Activated CD8-positive, alpha-beta memory T cell treated with anti-CD3 and anti-CD28 coated beads, Interleukin-2, amount 50 U/mL, for 1 hour (primary cell): ENCODE data around the gene P4HTM.
A peak's percentile ranks its signal among the peaks of the same experiment; 100 is the strongest.

Source experiments
- DNase-seq: peaks from one replicate; pipeline ENCODE4 v3.0.0-alpha.2; 2020; ENCODE audit errors: extremely low read depth

P4HTM gene

DNA sequence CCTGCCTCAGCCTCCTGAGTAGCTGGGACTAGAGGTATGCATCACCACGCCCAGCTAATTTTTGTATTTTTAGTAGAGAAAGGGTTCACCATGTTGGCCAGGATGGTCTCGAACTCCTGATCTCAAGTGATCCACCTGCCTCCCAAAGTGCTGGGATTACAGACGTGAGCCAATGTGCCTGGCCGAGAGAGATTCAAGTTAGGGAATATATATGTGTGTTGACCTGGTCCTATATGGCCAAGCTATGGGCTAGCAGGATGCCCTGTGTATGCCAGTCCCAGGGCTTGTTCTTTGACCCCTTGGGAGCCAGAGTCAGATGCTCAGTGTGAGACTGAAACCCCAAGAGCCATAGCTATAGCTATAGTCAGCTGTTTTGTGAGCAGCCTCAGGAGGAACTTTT, 33.7 kb downstream of the P4HTM start:
- DNase-seq: no peak

DNA sequence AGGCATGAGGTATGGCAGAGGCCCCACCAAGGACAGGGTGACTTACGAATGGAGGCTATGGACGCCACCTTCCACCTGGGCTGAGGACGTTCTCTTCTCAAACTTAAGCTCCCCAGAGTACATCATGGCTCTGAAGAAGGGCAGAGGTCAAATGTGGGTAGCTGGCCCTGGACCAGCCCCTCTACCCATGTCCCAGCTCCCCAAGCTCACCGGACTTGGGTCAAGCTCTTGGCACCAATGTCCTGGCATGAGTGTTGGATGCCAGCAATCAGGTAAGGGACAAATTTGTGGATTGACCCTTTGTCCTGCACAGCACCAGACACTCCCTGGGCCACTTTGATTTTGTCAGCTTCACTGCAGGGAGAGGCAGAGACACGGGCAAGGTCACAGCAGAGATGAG, 34.4 kb downstream of the P4HTM start:
- DNase-seq: no peak

DNA sequence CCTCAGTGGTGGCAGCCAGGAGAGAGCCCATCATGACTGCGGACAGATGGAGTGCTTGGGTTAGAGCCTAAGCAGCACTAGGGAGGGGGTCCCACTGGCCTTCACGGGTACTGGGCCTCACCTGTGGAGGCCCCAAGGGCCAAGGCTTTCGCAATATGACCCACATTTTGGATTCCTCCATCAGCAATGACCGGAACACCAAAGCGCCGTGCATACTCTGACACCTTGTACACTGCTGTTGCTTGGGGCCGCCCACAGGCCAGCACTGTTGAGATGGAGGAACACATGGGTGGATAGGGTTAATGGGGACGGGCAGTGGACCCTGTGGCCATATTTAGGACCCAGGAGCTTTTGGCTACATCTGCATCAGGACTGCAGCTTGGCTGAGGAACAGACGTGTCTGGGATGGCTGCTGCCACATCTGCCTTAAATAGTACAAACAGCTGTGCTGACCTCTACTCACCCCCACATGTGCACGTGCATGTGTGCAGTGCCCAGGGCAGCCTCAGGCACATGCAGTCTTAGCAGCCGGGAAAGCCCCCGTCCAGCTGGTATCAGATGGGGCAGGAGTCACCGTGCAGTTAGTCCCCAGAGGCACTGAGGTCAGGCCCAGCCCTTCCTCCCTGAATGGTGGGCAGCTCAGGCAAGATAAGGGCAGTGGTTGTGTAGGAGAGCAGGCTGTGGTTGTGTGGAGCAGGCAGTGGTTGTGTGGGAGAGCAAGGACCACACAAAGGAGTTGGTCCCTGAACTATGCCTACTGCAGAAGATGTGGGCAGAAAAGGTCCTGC, 35.2 kb downstream of the P4HTM start:
- no peak for DNase-seq

DNA sequence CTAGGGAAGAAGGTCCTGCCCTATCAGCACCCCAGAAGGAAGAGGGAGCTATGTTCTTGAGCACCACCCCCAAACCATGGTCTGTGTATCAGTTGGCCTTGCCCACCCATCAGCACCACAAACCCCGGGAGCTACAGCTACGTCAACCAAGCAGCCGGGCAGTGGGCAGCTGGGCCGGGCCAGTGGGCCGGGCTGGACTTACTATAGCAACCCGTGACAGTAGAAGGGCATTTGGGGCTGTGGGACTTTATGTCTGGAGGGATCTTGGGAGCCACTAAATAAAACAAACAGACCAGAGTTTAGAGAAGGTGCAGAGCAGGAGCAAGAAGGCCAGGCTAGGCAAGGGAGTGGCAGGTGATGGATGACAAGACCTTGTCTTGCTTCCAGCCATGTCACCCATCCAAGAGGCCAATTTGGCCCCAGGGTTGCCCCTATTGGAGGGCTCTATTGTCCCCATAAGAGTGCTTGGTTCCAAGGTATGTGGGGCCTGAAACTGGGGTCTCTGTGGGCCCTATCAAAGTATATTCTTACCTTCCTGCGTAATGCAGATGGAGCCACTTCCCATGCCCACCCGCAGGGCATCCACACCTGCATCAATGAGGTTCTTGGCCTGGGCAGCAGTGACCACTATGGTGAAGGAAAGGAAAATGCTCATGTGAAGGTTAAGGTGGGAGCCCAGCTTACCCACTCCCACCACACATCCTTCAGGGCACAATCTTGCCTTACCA, 35.9 kb downstream of the P4HTM start:
- no peak for DNase-seq

DNA sequence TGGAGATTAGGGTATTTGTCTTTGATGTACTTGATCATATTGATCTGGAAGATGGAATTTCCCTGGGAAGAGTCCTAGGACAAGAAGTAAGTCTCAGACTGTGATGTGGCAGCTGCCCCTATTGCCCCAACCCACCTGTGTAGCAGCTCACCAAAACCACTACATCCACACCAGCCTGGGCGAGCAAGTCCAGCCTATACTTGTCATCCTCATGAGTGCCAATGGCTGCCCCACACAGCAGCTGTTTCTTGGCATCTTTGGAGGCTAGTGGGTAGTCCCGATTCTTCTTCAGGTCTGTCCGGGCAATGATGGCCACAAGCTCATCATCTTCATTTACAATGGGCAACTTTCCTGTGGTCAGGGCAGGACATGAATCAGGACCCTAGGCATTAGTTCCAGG, 36.5 kb downstream of the P4HTM start:
- DNase-seq: no peak

DNA sequence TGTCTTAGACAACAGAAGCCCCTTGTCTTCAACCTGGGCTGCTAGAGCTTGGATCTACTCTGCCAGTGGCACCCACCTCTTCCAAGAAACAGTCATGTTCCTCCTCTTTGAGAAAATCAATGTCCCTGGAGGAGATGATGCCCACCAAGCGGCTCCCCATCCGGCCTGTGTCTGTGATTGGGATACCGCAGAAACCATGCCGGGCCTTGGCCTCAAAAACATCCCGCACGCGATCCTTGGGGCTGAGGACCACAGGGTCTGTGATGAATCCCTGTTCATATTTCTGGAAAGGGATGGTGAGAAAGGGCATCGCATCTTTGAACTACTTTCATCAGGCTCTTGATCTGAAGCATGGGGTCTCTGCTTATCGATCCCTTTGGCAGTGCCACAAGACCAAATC, 37.6 kb downstream of the P4HTM start:
- DNase-seq: no peak

DNA sequence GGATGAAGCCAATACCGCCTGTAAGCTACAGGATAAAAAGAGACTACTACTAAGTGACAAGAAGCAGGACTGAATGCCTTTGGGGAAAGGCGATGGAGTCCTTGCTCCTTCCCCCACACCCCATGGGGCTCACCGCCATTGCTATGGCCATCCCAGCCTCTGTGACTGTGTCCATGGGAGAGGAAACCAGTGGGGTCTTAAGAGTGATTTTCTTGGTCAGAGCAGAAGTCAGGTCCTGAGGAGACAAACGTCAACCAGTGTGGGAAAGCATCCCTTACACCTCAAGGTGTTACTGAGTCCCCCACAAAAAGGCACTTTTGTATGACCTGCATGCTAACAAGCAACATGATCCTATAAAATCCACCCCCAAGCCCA, 38.2 kb downstream of the P4HTM start:
- DNase-seq: no peak

DNA sequence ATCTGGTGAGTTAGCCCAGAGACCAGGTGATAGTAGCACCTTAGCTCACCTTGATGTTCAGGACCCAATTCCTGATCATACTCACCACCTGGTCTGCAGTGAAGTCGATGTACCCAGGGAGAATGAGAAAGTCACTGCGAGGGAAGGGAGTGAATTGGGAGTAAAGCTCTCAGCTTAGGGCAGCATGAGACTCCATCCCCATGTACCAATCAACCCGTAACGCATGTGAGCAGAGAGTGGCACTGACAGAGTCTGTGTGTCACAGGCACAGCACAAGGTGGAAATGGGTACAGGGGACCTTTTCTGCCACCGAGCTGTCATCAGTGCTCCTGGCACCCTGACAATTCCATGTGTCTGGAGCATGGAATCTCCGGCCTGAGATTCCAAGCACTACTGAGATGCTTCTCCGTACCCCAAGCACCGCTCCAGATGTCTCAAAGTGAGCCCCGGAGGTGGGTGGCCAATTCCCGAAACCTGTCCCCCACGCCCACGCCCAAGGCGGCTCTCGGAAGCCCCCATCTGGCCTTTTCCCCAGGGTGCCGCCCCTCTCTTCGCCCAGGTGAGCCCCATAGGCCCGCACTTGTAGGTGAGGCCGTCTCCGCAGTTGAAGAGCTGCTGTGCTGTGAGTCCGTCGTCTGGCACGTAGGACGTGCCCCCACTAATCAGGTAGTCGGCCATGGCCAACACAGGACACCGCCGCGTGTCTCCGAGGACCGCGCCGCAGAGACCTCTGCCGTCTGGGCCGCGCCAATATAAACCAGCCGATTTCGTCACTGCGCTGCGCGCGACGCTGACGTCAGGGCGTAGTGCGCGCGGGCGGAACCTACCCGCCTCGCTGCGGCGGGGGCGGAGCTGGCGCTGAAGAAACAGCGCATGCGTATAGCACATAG, 38.9 kb downstream of the P4HTM start, which contains the start of gene IMPDH2:
IMPDH2 (minus strand) TSS at position 726 of the 890 bp plus-strand sequence; CDS start at position 678, 48 bp downstream.
- DNase-seq: peak; percentile 72

DNA sequence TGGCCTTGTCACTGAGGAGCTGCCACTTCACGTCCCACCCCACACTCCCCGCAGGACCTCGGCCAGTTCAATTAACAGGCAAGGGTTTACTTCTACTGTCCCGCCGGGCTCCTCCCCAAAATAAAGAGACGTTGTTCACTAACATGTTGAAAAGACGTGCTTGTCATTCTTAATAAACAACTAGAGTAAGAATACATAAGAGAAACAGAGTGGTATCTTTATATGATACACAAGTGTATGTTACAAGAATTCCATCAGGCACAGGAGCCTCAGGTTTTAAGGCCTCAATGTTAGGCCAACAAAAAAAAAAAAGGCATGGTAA, 39.5 kb downstream of the P4HTM start:
- DNase-seq: no peak

DNA sequence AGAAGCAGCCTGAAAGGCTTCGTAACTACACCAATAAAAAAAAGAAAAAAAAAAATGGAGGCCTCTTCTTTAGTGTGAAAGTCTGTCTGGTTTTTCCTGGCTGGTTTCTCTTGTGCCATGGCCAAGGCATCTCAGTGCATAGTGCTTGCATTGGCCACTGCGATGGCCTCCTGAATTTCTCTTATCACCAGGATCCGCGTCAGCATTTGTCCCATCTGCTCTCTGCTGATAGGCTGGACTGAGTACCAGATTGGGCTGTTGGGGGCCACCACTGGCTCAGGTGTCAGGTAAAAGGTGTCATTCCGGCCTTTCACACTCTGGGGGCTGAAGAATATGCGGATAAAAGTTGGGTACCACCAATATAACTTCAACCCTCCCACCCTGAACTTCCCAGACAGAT, 40.3 kb downstream of the P4HTM start:
- DNase-seq: no peak

DNA sequence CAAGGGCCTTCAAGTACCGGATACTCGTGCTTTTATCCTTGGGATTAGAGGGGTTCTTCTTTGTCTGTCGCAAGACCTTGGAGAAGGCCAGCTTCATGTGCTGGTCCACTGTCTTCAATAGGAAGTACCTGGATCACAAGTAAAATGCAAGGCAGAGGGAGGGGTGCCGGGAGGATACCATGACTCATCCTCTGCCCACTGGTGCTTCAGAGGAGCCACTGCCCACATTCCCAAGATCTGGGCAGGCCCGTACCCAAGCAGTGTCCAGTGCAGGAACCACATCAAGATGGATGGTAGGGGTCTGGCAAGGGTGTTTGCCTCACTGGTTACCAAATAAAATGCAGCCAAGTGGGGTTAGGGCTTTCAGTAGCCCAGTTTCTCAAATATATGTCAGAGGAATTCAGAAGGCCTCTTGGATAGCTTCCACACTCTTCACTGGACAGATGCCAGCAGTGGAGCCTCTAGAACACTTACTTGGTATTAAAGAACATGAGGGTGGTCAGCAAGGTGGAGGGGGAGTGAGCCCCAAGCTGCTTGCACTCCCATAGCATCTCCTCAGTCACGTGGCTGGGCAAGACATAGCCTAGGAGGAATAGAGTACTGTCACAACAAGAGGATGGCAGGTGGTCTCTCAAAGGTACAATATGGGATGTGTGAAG, 42.7 kb downstream of the P4HTM start:
- no peak for DNase-seq

DNA sequence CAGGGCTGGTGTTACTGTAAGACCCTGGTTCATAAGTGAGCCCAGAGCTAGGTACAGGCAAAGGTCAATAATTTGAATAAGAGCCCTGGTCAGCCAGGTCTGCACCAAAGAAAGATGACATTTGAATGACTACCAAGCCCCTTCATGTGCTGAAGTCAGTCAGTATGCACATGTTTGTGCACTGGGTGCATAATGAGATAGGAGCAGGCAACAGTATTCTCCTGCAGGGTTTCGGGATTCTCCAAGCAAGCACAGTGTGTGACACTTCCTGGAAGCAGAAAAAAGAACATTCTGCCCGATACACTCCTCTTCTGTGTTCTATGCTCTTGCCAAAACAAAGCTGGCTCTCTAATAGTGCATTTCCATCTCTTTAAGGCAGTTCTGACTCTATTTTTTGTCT, 44.6 kb downstream of the P4HTM start:
- no peak for DNase-seq

DNA sequence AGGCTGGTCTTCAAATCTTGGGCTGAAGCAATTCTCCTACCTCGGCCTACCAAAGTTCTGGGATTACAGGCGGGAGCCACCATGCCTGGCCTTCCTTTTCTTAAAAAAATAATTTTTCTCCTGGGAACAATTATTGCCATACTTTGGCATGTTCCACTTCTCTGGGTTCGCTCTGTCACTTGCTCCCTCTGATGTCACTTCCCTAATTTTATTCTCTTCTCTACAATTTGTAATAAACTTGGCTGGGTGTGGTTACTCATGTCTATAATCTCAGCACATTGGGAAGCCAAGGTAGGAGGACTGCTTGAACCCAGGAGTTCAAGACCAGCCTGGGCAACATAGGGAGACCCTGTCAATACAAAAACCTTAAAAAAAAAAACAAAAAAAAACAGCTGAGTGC, 45.2 kb downstream of the P4HTM start:
- no peak for DNase-seq

DNA sequence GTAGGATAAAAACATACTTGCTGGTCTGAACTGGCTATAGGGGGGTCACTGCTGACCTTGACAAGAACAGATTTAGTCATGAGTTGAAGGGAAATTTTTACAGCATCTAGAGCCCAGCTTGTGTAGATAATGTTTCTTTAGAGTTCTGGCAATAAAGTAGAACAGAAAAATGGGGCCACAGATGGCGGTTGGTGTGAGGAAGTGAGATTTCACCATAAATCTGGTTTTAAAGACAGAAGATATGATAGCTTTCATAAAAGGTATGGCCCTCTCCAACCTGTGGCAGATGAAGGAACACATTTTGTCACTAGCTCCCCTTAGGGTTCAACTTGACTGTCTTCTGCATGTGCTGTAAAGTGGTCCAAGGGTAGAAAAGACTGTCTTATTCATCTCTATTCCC, 63.5 kb downstream of the P4HTM start:
- DNase-seq: no peak

DNA sequence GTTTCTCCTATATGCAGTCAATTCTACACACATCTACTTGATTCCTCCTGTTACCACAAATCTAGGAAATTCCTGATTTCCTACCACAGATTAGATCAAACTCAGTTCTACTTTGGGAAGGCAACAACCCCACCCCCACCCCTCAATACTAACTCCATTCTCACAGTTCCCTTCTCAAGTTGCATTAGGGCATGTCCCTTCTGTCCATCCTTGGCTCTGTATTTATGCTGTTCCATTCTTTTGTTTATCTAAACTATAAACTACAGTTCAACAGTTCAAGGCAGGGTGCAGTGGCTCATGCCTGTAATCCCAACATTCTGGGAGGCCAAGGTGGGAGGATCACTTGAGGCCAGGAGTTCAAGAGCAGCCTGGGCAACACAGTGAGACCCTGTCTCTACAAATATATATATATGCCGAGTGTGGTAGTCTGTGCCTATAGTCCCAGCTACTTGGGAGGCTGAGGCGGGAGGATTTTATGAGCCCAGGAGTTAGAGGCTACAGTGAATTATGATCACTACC, 64.4 kb downstream of the P4HTM start:
- no peak for DNase-seq
